C4-2B (cell line): Measurements from ENCODE around the gene PARD3B.

ENCODE experiments used
- H3K27ac ChIP-seq: fragments of 450-650 bp; 2 replicates; pipeline ENCODE4 v1.5.1; 2017
- ZFX ChIP-seq: fragments of 450-650 bp; IDR thresholded peaks from 2 replicates; pipeline ENCODE4 v1.6.1; 2017
- TF ChIP-seq, protein P1 (sequence below): fragments of 450-650 bp; conservative IDR thresholded peaks from 2 replicates; pipeline ENCODE4 v1.5.1; 2017; ENCODE audit warnings: mild to moderate bottlenecking

The PARD3B gene

DNA sequence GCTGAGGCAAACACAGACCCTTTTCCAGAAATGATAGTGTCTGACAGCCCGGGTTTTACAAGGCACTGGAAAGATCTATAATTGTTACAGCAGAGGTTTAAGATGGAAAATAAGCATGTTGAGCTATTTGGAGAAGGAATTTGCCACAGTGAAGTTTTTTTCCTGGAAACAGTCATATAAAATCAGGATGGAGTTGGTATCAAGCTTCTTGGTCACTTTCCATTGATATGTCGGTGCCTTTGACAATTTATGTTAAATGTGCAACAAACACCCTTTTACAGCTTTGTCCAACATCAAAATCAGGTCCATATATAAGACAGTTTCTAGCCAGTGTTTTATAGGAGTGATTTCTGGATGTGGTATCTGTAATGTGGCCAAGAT, 1019.9 kb downstream of the PARD3B start:
- no peak for TF ChIP-seq ZFX
- TF ChIP-seq, protein P1, sequence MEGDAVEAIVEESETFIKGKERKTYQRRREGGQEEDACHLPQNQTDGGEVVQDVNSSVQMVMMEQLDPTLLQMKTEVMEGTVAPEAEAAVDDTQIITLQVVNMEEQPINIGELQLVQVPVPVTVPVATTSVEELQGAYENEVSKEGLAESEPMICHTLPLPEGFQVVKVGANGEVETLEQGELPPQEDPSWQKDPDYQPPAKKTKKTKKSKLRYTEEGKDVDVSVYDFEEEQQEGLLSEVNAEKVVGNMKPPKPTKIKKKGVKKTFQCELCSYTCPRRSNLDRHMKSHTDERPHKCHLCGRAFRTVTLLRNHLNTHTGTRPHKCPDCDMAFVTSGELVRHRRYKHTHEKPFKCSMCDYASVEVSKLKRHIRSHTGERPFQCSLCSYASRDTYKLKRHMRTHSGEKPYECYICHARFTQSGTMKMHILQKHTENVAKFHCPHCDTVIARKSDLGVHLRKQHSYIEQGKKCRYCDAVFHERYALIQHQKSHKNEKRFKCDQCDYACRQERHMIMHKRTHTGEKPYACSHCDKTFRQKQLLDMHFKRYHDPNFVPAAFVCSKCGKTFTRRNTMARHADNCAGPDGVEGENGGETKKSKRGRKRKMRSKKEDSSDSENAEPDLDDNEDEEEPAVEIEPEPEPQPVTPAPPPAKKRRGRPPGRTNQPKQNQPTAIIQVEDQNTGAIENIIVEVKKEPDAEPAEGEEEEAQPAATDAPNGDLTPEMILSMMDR, result no peak
- no peak overlapping the region for H3K27ac ChIP-seq

DNA sequence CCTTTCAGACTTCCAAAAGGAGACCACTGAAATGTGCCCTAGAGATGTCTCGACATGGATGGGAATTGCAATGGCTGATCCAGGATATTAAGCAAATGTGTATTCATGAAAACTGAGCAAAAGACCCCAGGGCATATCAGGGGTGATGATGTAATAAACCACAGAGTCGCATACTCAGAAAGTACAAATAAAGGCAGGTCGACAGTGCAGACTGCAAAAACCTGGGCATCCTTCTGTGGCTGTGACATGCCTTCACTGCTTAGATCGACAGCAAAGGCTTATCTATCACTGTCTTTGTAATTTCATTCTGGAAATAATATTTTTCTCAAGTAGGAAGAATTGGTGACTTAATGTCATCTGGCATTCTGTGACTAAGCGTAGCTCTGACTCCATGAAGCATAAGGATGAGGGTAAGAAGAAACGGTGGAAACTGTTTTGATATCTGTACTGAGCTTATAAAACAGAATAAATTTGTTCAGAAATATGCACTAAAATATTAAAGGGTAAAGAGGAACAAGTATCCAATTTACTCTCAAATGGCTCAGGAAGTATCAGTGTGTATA, 1021.4 kb downstream of the PARD3B start:
- TF ChIP-seq ZFX, result no peak
- TF ChIP-seq, protein P1, result no peak
- H3K27ac ChIP-seq, result no peak overlapping the region

DNA sequence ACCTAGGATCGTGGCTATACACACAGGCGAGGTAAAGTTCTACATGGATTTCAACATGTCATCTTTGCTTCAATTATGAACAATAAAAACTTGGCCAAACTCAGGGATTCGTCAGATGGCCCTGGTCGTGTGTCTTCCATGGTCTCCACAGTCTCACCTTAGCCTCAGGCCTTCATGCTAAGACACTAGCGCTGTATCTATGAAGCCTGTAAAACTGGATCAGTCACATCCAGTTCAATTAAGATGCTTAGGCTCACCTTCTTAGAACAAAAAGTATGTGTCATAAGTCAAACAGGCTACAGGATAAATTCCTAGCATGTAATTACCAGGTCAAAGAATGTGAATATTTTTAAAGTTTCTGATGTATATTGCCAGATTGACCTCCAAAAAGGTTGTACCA, 1023.3 kb downstream of the PARD3B start:
- no peak overlapping the region for H3K27ac ChIP-seq
- TF ChIP-seq, protein P1, result no peak
- no peak for TF ChIP-seq ZFX

DNA sequence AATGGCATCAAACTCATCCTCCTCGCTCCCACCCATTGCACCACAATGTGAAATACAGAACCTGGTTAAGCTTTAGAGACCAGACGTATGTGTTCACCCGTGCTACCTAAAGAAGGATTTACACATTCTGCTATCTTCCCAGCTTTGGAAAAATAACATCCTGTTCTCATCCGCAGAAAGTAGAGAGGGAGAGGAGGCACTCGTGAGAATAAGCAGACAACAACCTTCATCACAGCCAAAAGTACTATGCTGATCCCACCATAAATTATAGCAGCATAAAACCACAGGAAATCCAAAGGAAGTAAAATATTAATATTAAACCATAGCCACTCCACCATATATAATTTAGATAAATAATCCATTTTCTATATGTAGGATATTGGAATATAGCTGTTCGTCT, 1025.4 kb downstream of the PARD3B start:
- TF ChIP-seq, protein P1, result no peak
- no peak for TF ChIP-seq ZFX

DNA sequence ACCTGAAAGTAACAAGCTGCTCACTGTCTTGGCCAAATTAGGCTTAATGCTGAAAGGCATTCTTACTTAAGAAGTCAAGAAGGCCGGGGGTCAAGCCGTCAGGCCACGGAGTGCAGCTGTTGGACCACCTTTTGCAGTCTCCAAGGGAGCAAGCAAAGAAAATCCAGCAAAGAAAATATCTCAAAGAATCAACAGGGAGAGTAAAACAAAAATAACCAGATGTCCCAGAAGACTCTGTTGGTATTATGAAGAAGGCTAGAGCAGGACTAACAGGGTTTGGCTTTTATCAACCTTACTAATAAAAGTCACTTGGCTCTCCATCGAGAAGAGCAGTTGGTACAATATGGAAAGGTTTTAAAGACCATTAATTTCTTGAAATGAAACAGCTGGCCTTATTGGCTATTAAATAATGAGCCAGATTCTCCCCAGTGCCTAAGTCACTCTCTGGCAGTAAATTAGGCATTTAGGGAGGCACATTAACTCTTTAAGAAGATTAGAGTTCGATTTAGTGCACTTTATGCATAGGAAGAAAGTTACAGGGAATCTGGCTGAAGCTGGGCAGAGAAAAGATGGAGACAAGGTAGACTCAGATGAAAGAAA, 1026.2 kb downstream of the PARD3B start:
- TF ChIP-seq, protein P1, result no peak
- no peak for TF ChIP-seq ZFX
- no peak overlapping the region for H3K27ac ChIP-seq

More for the DNA sequence above, 1025.4 kb downstream of the PARD3B start:
- H3K27ac ChIP-seq, result no peak overlapping the region

DNA sequence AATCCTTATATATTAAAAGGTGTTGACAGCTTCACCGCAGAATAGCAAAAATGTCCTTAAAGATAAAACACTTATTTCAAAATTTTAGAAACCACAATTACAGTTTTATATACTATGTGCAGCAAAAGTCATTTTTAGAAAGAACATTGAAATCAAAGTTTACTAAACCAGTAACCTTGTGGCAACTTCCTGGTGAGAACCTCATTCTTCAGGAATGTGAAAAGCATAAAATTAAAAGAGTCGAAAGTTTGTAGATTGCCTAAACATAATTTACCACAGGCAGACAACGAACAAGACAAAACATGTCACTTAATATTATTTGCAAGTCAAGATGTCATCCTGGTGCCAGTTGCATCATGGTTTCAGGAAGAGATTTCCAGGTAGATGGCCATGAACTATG, 1028.7 kb downstream of the PARD3B start:
- TF ChIP-seq ZFX, result no peak
- TF ChIP-seq, protein P1, result no peak
- H3K27ac ChIP-seq, result no peak overlapping the region

DNA sequence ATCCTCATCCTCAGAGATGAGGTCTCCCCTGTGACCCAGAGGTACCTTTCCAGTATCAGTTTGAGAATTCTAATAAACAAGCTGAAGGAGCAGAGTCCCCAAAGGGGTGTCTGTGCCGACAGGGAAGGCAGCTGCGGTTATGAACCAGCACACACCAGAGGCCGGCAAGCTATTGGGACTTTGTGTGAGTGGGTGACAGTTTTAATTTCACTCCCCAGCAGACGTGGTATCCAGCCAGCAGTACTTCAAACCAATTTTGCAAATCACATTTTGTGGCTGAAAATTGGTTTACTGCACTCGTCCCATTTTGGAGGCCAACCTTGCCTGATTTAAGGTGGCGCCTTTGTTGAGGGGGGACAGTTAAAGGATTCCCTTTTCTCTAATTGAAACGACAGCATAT, 1034.1 kb downstream of the PARD3B start:
- no peak overlapping the region for H3K27ac ChIP-seq
- TF ChIP-seq, protein P1, result no peak
- no peak for TF ChIP-seq ZFX
